ENCODE data around the gene UFD1.
A peak's percentile ranks its signal among the peaks of the same experiment; 100 is the strongest.

DNA sequence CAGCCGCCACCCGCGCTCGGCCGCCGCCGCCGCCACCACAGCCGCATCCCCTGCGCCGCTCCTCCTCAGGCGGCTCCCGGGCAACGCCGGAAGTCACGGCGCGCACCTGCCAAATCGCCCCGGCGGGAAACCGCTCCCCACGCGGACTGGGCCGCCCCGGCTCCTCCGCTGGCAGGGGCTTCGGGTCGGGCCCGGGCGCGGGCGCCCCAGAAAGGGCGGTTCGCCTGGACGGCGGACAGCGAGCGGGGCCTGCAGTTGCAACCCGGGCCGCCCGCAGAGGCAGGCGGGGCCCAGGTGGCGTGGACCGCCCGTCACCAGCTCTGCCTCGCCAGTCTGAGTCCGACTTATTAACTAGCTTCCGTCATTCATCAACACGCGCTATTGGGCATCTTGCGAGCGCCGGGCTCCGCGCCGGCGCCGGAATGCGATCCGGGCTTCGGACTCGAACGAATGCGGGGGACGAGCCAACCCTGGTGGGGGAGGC, 47.3 kb downstream of the UFD1 start, which contains the start of gene HIRA:
- TF ChIP-seq, protein P1, sequence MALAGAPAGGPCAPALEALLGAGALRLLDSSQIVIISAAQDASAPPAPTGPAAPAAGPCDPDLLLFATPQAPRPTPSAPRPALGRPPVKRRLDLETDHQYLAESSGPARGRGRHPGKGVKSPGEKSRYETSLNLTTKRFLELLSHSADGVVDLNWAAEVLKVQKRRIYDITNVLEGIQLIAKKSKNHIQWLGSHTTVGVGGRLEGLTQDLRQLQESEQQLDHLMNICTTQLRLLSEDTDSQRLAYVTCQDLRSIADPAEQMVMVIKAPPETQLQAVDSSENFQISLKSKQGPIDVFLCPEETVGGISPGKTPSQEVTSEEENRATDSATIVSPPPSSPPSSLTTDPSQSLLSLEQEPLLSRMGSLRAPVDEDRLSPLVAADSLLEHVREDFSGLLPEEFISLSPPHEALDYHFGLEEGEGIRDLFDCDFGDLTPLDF (CRISPR knock-in tag; IDR thresholded peaks at IDR 0.05) = no peak
- TF ChIP-seq CTCF (CRISPR knock-in tag; IDR thresholded peaks at IDR 0.05) = no peak
- TF ChIP-seq POLR2A (IDR thresholded peaks at IDR 0.05; ENCODE audit: insufficient read depth in 1 of 2, low read depth in 2 of 2, low read length in 2 of 2) = peak in 1 of 2 experiments; percentile 40; a peak in 2 of 4 replicates
- TF ChIP-seq, protein P2, sequence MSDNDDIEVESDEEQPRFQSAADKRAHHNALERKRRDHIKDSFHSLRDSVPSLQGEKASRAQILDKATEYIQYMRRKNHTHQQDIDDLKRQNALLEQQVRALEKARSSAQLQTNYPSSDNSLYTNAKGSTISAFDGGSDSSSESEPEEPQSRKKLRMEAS (IDR thresholded peaks at IDR 0.05) = no peak; the same call in 1 of the 2 replicates
- no peak for TF ChIP-seq ZKSCAN8 (CRISPR knock-in tag; IDR thresholded peaks at IDR 0.05; ENCODE audit: borderline replicate concordance)
- TF ChIP-seq SOX6 (IDR thresholded peaks at IDR 0.05) = no peak
- TF ChIP-seq SOX6 (CRISPR knock-in tag; IDR thresholded peaks at IDR 0.05) = no peak
- TF ChIP-seq UBTF (CRISPR knock-in tag; IDR thresholded peaks at IDR 0.05) = no peak; the same call in 1 of the 2 replicates
- no peak for TF ChIP-seq RBM22 (optimal IDR thresholded peaks at IDR 0.05; ENCODE audit: low read length)
- no peak for TF ChIP-seq EZH2 (conservative IDR thresholded peaks at IDR 0.05; ENCODE audit: low read depth, low read length)
- TF ChIP-seq LRRFIP1 (CRISPR knock-in tag; conservative IDR thresholded peaks at IDR 0.05) = no peak
- TF ChIP-seq ERF (CRISPR knock-in tag; IDR thresholded peaks at IDR 0.05) = no peak
- no peak for TF ChIP-seq MAFF (IDR thresholded peaks at IDR 0.05; ENCODE audit: low read depth, low read length)
- TF ChIP-seq BHLHE40 (IDR thresholded peaks at IDR 0.05; ENCODE audit: low read length) = peak; percentile 25; the same call in 1 of the 2 replicates
- TF ChIP-seq ZNF225 (CRISPR knock-in tag; IDR thresholded peaks at IDR 0.05) = no peak

All from HepG2 (cell line).